GM12878 (cell line): ENCODE results near the gene ACSL1. TPM values are rescaled to one million over a fixed set of nuclear protein-coding genes. Genes with fewer than 3 reads are reported as not detected.

Source experiments
- IKZF2 ChIP-seq, 2 experiments: fragments of 450-650 bp; IDR thresholded peaks; 2 replicates each; pipeline ENCODE4 v1.6.1; 2017; ENCODE audit warnings: mild to moderate bottlenecking in 2 of 2, moderate library complexity in 2 of 2
- LARP7 ChIP-seq: fragments of 450-650 bp; IDR thresholded peaks from 2 replicates; pipeline ENCODE4 v1.6.1; 2017; ENCODE audit warnings: mild to moderate bottlenecking
- NFXL1 ChIP-seq: fragments of 450-650 bp; IDR thresholded peaks from 2 replicates; pipeline ENCODE4 v1.6.1; 2017; ENCODE audit warnings: antibody characterized with exemption, mild to moderate bottlenecking, borderline replicate concordance
- NRF1 ChIP-seq: conservative IDR thresholded peaks from 2 replicates; pipeline ENCODE4 v1.6.1; 2011; ENCODE audit warnings: mild to moderate bottlenecking, low read depth, low read length, improper control_type of control experiment
- PAX5 ChIP-seq: IDR thresholded peaks from 2 replicates; pipeline ENCODE4 v1.6.1; 2011; ENCODE audit warnings: low read depth, low read length, borderline replicate concordance
- RELA ChIP-seq: fragments of 450-650 bp; IDR thresholded peaks from 2 replicates; pipeline ENCODE4 v1.8.0; 2014; ENCODE audit warnings: borderline replicate concordance; ENCODE audit not compliant: partially characterized antibody
- RUNX3 ChIP-seq: IDR thresholded peaks from 2 replicates; pipeline ENCODE4 v1.6.1; 2012; ENCODE audit warnings: low read length, inconsistent platforms
- SMARCA5 ChIP-seq: fragments of 450-650 bp; IDR thresholded peaks from 2 replicates; pipeline ENCODE4 v1.6.1; 2017; ENCODE audit warnings: mild to moderate bottlenecking
- ZNF274 ChIP-seq: IDR thresholded peaks from one replicate; pipeline ENCODE4 v1.8.0; 2011; ENCODE audit not compliant: insufficient read length, insufficient read depth
- polyA plus RNA-seq, 11 experiments: library from polyadenylated mRNA; depleted of rRNA in 4 of 11; unstranded in 6 of 11; stranded (reverse) in 5 of 11; fragments of >200 nt; fragmentation: Nextera tagmentation in 4 of 11; fragmentation: Illumina TruSeq in 1 of 11; extraction: Ambion mirVana in 4 of 11; extraction: Trizol in 1 of 11; gene quantifications; 1 replicate in 1 of 11; 2 replicates in 10 of 11; pipeline versions ENCODE4 v1.2.1 to v1.2.3, GENCODE V29; 2011 to 2016; ENCODE audit warnings: inconsistent platforms in 2 of 11, missing spikeins in 2 of 11, low read depth in 1 of 11
- total RNA-seq, 4 experiments: library from RNA; depleted of rRNA in 3 of 4; stranded (reverse); fragments of >200 nt in 3 of 4; fragmentation: Illumina TruSeq in 1 of 4; extraction: Trizol in 1 of 4; gene quantifications; 2 replicates each; pipeline versions ENCODE4 v1.2.1 to v1.2.3, GENCODE V29; 2013 to 2021
- TF ChIP-seq, protein P1 (sequence below): fragments of 450-650 bp; IDR thresholded peaks from 2 replicates; pipeline ENCODE4 v1.6.1; 2017; ENCODE audit warnings: mild to moderate bottlenecking, moderate library complexity
- TF ChIP-seq, protein P2 (sequence below): fragments of 450-650 bp; IDR thresholded peaks from 2 replicates; pipeline ENCODE4 v1.6.1; 2016; ENCODE audit warnings: mild to moderate bottlenecking
- TF ChIP-seq, protein P3 (sequence below): fragments of 450-650 bp; IDR thresholded peaks from 2 replicates; pipeline ENCODE4 v1.6.1; 2016; ENCODE audit warnings: mild to moderate bottlenecking, moderate library complexity, borderline replicate concordance
- TF ChIP-seq, protein P4 (sequence below): fragments of 450-650 bp; IDR thresholded peaks from 2 replicates; pipeline ENCODE4 v1.6.1; 2018; ENCODE audit warnings: mild to moderate bottlenecking, low read depth, moderate library complexity; ENCODE audit not compliant: partially characterized antibody
- TF ChIP-seq, protein P5 (sequence below): fragments of 450-650 bp; IDR thresholded peaks from 2 replicates; pipeline ENCODE4 v1.6.1; 2017; ENCODE audit warnings: borderline replicate concordance

The ACSL1 gene
- total and polyA plus RNA-seq, 10 of the 15 experiments (the other 5 are each of a cell fraction or from before 2014, with no cell fraction given): 30.7 to 68.1 (median 58.7) TPM

DNA sequence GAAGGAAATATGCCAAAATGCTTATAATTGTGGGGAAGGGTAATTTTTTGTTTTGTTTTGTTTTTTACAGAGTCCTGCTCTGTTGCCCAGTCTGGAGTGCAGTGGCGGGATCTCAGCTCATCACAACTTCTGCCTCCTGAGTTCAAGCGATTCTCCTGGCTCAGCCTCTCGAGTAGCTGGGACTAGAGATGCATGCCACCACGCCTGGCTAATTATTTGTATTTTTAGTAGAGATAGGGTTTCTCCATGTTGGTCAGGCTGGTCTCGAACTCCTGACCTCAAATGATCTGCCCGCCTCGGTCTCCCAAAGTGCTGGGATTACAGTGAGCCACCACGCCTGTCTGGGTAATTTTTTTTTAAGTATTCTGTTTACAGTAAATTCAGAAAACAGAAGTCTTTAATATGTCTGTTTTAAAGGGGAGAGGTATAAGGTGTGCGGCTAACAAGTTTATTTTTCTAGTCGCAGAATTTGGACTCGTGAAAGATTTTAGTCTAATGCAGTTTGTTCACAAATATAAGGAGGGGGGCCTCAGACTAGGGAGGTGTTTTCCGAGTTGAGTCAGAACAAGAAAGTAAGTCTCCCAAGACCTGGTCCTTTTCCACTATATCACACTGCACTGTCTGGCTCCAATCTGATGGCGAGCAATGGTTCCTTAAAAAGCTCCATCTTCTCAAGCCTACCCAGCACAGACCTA lies 1.5 kb downstream of the ACSL1 start (continued):
- TF ChIP-seq, protein P1, sequence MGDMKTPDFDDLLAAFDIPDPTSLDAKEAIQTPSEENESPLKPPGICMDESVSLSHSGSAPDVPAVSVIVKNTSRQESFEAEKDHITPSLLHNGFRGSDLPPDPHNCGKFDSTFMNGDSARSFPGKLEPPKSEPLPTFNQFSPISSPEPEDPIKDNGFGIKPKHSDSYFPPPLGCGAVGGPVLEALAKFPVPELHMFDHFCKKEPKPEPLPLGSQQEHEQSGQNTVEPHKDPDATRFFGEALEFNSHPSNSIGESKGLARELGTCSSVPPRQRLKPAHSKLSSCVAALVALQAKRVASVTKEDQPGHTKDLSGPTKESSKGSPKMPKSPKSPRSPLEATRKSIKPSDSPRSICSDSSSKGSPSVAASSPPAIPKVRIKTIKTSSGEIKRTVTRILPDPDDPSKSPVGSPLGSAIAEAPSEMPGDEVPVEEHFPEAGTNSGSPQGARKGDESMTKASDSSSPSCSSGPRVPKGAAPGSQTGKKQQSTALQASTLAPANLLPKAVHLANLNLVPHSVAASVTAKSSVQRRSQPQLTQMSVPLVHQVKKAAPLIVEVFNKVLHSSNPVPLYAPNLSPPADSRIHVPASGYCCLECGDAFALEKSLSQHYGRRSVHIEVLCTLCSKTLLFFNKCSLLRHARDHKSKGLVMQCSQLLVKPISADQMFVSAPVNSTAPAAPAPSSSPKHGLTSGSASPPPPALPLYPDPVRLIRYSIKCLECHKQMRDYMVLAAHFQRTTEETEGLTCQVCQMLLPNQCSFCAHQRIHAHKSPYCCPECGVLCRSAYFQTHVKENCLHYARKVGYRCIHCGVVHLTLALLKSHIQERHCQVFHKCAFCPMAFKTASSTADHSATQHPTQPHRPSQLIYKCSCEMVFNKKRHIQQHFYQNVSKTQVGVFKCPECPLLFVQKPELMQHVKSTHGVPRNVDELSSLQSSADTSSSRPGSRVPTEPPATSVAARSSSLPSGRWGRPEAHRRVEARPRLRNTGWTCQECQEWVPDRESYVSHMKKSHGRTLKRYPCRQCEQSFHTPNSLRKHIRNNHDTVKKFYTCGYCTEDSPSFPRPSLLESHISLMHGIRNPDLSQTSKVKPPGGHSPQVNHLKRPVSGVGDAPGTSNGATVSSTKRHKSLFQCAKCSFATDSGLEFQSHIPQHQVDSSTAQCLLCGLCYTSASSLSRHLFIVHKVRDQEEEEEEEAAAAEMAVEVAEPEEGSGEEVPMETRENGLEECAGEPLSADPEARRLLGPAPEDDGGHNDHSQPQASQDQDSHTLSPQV: no peak
- peak; percentile 58 for TF ChIP-seq RELA
- TF ChIP-seq, protein P2, sequence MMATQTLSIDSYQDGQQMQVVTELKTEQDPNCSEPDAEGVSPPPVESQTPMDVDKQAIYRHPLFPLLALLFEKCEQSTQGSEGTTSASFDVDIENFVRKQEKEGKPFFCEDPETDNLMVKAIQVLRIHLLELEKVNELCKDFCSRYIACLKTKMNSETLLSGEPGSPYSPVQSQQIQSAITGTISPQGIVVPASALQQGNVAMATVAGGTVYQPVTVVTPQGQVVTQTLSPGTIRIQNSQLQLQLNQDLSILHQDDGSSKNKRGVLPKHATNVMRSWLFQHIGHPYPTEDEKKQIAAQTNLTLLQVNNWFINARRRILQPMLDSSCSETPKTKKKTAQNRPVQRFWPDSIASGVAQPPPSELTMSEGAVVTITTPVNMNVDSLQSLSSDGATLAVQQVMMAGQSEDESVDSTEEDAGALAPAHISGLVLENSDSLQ: no peak
- TF ChIP-seq, protein P3, sequence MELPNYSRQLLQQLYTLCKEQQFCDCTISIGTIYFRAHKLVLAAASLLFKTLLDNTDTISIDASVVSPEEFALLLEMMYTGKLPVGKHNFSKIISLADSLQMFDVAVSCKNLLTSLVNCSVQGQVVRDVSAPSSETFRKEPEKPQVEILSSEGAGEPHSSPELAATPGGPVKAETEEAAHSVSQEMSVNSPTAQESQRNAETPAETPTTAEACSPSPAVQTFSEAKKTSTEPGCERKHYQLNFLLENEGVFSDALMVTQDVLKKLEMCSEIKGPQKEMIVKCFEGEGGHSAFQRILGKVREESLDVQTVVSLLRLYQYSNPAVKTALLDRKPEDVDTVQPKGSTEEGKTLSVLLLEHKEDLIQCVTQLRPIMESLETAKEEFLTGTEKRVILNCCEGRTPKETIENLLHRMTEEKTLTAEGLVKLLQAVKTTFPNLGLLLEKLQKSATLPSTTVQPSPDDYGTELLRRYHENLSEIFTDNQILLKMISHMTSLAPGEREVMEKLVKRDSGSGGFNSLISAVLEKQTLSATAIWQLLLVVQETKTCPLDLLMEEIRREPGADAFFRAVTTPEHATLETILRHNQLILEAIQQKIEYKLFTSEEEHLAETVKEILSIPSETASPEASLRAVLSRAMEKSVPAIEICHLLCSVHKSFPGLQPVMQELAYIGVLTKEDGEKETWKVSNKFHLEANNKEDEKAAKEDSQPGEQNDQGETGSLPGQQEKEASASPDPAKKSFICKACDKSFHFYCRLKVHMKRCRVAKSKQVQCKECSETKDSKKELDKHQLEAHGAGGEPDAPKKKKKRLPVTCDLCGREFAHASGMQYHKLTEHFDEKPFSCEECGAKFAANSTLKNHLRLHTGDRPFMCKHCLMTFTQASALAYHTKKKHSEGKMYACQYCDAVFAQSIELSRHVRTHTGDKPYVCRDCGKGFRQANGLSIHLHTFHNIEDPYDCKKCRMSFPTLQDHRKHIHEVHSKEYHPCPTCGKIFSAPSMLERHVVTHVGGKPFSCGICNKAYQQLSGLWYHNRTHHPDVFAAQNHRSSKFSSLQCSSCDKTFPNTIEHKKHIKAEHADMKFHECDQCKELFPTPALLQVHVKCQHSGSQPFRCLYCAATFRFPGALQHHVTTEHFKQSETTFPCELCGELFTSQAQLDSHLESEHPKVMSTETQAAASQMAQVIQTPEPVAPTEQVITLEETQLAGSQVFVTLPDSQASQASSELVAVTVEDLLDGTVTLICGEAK: no peak
- no peak for TF ChIP-seq SMARCA5
- no peak for TF ChIP-seq LARP7
- TF ChIP-seq, protein P4, sequence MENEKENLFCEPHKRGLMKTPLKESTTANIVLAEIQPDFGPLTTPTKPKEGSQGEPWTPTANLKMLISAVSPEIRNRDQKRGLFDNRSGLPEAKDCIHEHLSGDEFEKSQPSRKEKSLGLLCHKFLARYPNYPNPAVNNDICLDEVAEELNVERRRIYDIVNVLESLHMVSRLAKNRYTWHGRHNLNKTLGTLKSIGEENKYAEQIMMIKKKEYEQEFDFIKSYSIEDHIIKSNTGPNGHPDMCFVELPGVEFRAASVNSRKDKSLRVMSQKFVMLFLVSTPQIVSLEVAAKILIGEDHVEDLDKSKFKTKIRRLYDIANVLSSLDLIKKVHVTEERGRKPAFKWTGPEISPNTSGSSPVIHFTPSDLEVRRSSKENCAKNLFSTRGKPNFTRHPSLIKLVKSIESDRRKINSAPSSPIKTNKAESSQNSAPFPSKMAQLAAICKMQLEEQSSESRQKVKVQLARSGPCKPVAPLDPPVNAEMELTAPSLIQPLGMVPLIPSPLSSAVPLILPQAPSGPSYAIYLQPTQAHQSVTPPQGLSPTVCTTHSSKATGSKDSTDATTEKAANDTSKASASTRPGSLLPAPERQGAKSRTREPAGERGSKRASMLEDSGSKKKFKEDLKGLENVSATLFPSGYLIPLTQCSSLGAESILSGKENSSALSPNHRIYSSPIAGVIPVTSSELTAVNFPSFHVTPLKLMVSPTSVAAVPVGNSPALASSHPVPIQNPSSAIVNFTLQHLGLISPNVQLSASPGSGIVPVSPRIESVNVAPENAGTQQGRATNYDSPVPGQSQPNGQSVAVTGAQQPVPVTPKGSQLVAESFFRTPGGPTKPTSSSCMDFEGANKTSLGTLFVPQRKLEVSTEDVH: no peak
- no peak for TF ChIP-seq NRF1
- TF ChIP-seq ZNF274: no peak
- no peak for TF ChIP-seq PAX5
- TF ChIP-seq, protein P5, sequence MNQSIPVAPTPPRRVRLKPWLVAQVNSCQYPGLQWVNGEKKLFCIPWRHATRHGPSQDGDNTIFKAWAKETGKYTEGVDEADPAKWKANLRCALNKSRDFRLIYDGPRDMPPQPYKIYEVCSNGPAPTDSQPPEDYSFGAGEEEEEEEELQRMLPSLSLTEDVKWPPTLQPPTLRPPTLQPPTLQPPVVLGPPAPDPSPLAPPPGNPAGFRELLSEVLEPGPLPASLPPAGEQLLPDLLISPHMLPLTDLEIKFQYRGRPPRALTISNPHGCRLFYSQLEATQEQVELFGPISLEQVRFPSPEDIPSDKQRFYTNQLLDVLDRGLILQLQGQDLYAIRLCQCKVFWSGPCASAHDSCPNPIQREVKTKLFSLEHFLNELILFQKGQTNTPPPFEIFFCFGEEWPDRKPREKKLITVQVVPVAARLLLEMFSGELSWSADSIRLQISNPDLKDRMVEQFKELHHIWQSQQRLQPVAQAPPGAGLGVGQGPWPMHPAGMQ: no peak
- no peak for TF ChIP-seq NFXL1
- no peak for TF ChIP-seq RUNX3
- TF ChIP-seq IKZF2 (IDR thresholded peaks at IDR 0.05): peak; percentile 92
